AG04450 (cell line): ENCODE results near the gene TMEM203. TPM values are rescaled to one million over a fixed set of nuclear protein-coding genes. Genes with fewer than 3 reads are reported as not detected.

Experiments used
- CTCF ChIA-PET: fragments of 300-600, 350-600 bp; formaldehyde crosslinking; extraction: SDS; loops from one replicate; lab custom pipeline; 2022; ENCODE audit warnings: antibody characterized with exemption, inconsistent platforms; lab: Charles Lee
- POLR2A ChIA-PET: fragments of 350-600 bp; formaldehyde crosslinking; extraction: SDS; loops from one replicate; lab custom pipeline; 2021; ENCODE audit warnings: antibody characterized with exemption, inconsistent platforms; lab: Yijun Ruan, JAX
- DNase-seq: peaks from one replicate; pipeline ENCODE4 v3.0.0-alpha.2; 2011; ENCODE audit warnings: low read depth, low spot score
- H3K27ac ChIP-seq: one replicate; pipeline ENCODE4 v1.5.1; 2012; ENCODE audit warnings: low read depth, low read length, control low read depth
- H3K27me3 ChIP-seq: one replicate; pipeline ENCODE4 v1.6.0; 2012; ENCODE audit warnings: low read length; ENCODE audit not compliant: control insufficient read depth, insufficient read depth
- H3K4me3 ChIP-seq: 2 replicates; pipeline ENCODE4 v1.5.1; 2011; ENCODE audit warnings: mild to moderate bottlenecking, low read depth, low read length, control low read depth
- H3K9me3 ChIP-seq: 2 replicates; pipeline ENCODE4 v1.5.1; 2012; ENCODE audit warnings: low read length; ENCODE audit not compliant: control insufficient read depth, insufficient read depth
- CTCF ChIP-seq: IDR thresholded peaks from 2 replicates; pipeline ENCODE4 v1.5.1; 2011; ENCODE audit warnings: low read depth, low read length, control low read depth, inconsistent platforms
- polyA plus RNA-seq: library from polyadenylated mRNA; depleted of rRNA; stranded (reverse); fragments of >200 nt; gene quantifications from 2 replicates; pipeline ENCODE4 v1.2.3, GENCODE V29; 2011

The TMEM203 gene
- polyA plus RNA-seq, 1 experiment: 50.2 TPM

DNA sequence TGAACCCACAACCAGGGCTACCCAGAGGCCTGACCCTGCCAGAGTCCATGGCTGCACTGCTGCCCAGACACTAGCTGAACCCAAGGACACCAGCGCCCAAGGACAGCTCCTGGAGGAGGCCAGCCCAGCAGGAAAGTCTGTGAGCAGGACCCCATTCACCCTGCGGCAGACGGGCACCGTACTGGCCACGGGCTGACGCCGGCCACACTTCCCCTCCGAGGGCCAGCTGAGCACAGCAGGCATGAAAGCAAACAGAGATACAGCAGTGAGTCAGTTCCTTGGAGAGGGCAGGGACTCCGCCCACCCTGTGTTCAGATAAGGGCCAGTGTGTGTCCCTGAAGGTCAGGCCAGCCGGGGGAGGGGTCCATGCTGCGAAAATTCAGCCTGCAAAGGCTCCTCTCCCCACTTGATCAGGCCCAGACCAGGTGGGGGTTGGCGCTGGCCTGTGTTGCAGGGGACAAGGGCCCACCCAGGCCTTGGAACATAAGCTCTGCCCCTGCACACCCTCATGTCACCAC lies 13.4 kb upstream of the TMEM203 start:
- POLR2A ChIA-PET: interaction anchor here (0.6 to 1.8 kb wide), 3 partner anchors 22 to 67 kb away, joined by 5 to 10 read pairs (median 5); partner anchors contain the start of genes SSNA1 and TUBB4B
- H3K27me3 ChIP-seq: no peaks in the 10 kb centered on the region
- H3K4me3 ChIP-seq: no peak overlapping the region
- H3K27ac ChIP-seq: peak overlapping the region; percentile 11
- CTCF ChIA-PET: interaction anchor here (0.7 to 1.4 kb wide), 2 partner anchors 18 to 204 kb away, joined by 4 to 7 read pairs; partner anchors contain the start of gene EXD3
- no peak for TF ChIP-seq CTCF
- H3K9me3 ChIP-seq: no peaks in the 10 kb centered on the region; the same call in 1 of the 2 replicates
- no peak for DNase-seq

DNA sequence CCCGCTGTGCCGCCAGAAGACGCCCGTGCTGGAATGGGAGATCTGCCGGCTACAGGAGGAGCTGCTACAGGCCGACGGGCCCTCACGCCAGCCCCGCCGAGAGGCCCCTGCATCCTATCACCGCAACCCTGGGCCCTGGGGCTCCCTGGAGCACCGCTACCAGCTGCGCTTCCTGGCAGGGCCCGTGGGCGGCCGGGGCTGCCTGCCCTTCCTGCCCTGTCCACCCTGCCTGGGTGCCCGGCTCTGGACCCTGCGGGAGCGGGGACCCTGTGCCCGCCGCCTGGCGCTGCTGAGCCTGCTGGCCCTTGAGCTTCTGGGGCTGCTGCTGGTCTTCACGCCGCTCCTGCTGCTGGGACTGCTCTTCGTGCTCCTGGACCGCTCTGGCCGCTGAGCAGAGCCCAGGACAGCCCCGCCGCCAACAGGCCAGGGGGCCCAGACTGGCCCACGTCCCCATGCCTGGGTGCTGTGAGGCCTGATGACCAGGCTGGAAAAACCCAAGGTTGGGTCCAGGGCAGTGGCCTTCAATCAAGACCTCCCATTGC lies 12.8 kb upstream of the TMEM203 start:
- H3K4me3 ChIP-seq: no peak overlapping the region
- POLR2A ChIA-PET: interaction anchor here (0.6 to 1.8 kb wide), 3 partner anchors 22 to 29 kb away, joined by 3 to 10 read pairs (median 5); partner anchors contain the start of genes SSNA1 and TUBB4B
- no peak for TF ChIP-seq CTCF
- H3K9me3 ChIP-seq: no peaks in the 10 kb centered on the region; the same call in 1 of the 2 replicates
- no peaks in the 10 kb centered on the region for H3K27me3 ChIP-seq
- CTCF ChIA-PET: interaction anchor here (1.4 kb wide), 1 partner anchor 18 kb away, joined by 7 read pairs; no protein-coding TSS in a partner anchor
- no peak for DNase-seq
- H3K27ac ChIP-seq: no peak overlapping the region

GRCh38 chr9:137217276-137218211 lies 12.1 kb upstream of the TMEM203 start:
- no peaks in the 10 kb centered on the region; the same call in 1 of the 2 replicates for H3K9me3 ChIP-seq
- ChIA-PET CTCF (no interaction called here), POLR2A (interaction anchor here (0.6 to 1.4 kb wide), 3 partner anchors 12 to 29 kb away, joined by 3 to 5 read pairs (median 3); partner anchors contain the start of genes NDOR1, SSNA1, TMEM203 and TUBB4B)
- no peak overlapping the region for H3K27ac ChIP-seq
- no peak for TF ChIP-seq CTCF
- no peak overlapping the region for H3K4me3 ChIP-seq
- H3K27me3 ChIP-seq: no peaks in the 10 kb centered on the region
- no peak for DNase-seq

DNA sequence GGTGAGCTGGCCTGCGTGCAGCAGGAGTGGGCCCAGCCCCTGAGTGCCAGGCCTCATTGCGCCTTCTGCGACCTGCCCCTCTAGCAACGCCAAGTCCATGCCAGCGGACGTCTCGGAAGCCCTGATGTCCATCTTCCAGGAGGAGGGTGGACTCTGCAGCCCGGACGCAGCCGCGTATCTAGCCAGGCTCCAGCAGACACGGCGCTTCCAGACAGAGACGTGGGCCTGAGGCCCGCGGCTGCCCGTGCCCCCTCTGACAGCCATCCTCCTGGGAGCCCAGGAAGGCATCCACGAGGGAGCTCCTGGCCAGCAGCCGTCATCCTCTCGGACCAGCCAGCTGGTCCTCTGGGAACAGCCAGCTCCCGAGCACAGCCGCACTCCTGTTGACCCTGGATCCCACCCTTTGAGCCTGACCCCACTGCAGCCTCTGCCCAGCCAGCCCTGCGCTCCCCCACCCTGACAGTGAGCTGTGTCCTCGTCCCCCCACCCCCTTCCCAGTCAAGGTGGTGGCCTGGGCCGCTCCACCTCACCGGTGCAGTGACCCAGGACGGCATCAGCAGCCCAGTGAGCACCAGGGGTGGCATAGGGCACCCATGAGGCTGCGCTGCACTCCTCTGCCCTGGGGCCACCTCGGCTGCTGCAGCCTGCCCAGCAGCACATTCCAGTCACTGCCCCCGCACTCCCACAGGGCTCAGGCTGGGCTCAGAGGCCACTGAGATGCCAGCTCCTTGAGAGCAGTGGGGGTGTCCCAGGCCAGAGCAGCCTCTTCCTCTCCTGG lies 10.9 kb upstream of the TMEM203 start:
- Histone ChIP-seq H3K4me3 (no peak overlapping the region), H3K9me3 (no peaks in the 10 kb centered on the region; the same call in 1 of the 2 replicates), H3K27me3 (no peaks in the 10 kb centered on the region), H3K27ac (no peak overlapping the region)
- ChIA-PET POLR2A (interaction anchor here (0.7 kb wide), 1 partner anchor 11 kb away, joined by 3 read pairs; the partner anchor contains the start of genes NDOR1 and TMEM203), CTCF (interaction anchor here (0.6 to 0.7 kb wide), 2 partner anchors 20 to 428 kb away, joined by 3 read pairs; no protein-coding TSS in a partner anchor)
- TF ChIP-seq CTCF: no peak
- no peak for DNase-seq
